NB4 (cell line): ENCODE measurements around the gene S100A2.

Source experiments
- CTCF ChIP-seq: IDR thresholded peaks from one replicate; pipeline ENCODE4 v1.5.1; 2012; ENCODE audit warnings: low read depth, low read length
- MYC ChIP-seq: IDR thresholded peaks from 2 replicates; pipeline ENCODE4 v1.6.1; 2011; ENCODE audit warnings: low read depth, low read length
- POLR2A ChIP-seq: IDR thresholded peaks from 2 replicates; pipeline ENCODE4 v1.6.1; 2011; ENCODE audit warnings: mild to moderate bottlenecking; ENCODE audit not compliant: insufficient read length; ENCODE audit errors: extremely low read depth

GRCh38 chr1:153547560-153548551 lies 17.8 kb downstream of the S100A2 start:
- TF ChIP-seq POLR2A = no peak
- TF ChIP-seq CTCF = no peak
- no peak for TF ChIP-seq MYC
